ENCODE data around the gene SPG7. TPM values are rescaled to one million over a fixed set of nuclear protein-coding genes. Genes with fewer than 3 reads are reported as not detected.

SPG7 gene
- total RNA-seq, 4 donors from 2014 or later: 65.0 to 104 (median 84.9) TPM

- intact Hi-C loops (cut with DNase I): no loop called here
- H3K9me3 ChIP-seq: no peaks in the 10 kb centered on the region
- 78 to 93% methylated on average over 6 to 8 of the region's 22 CpGs for WGBS, 2 donors
- no peaks in the 10 kb centered on the region for H3K4me1 ChIP-seq
- peaks cover 30 to 100% (median 43%) of the 10 kb centered on the region in 3 donors for H3K36me3 ChIP-seq
- H3K27me3 ChIP-seq: no peaks in the 10 kb centered on the region
- H3K4me3 ChIP-seq: no peak overlapping the region
- H3K27ac ChIP-seq: no peak overlapping the region
- no peak for DNase-seq
- no peak for TF ChIP-seq CTCF (IDR thresholded peaks at IDR 0.05)
- TF ChIP-seq POLR2A (IDR thresholded peaks at IDR 0.05): no peak
These were observed 42.3 kb downstream of the SPG7 start for GRCh38 chr16:89550421-89551007.

- peaks cover 31 to 100% (median 38%) of the 10 kb centered on the region in 3 donors for H3K36me3 ChIP-seq
- peaks cover 0 to 2% (median 0%) of the 10 kb centered on the region in 3 donors for H3K4me1 ChIP-seq
- H3K9me3 ChIP-seq: no peaks in the 10 kb centered on the region
- H3K27ac ChIP-seq: no peak overlapping the region
- no peaks in the 10 kb centered on the region for H3K27me3 ChIP-seq
- intact Hi-C loops (cut with DNase I): no loop called here
- TF ChIP-seq POLR2A (IDR thresholded peaks at IDR 0.05): no peak
- 91 to 94% methylated on average over 12 to 20 of the region's 22 CpGs for WGBS, 2 donors
- H3K4me3 ChIP-seq: no peak overlapping the region
- no peak for DNase-seq
These were observed 44.1 kb downstream of the SPG7 start for GRCh38 chr16:89552329-89552728.

- Histone ChIP-seq H3K4me3 (no peak overlapping the region), H3K36me3 (peaks cover 25 to 95% (median 33%) of the 10 kb centered on the region in 3 donors), H3K9me3 (no peaks in the 10 kb centered on the region), H3K4me1 (peaks cover 0 to 8% (median 0%) of the 10 kb centered on the region in 3 donors), H3K27ac (no peak overlapping the region), H3K27me3 (no peaks in the 10 kb centered on the region)
- intact Hi-C loops (cut with DNase I): no loop called here
- TF ChIP-seq POLR2A (IDR thresholded peaks at IDR 0.05) (no peak), CTCF (IDR thresholded peaks at IDR 0.05) (no peak)
- DNase-seq: no peak
- WGBS, 2 donors: 91 to 92% methylated on average over 6 to 9 of the region's 13 CpGs
These were observed 44.7 kb downstream of the SPG7 start for GRCh38 chr16:89552913-89553312.

GRCh38 chr16:89553733-89554132 lies 45.5 kb downstream of the SPG7 start:
- H3K36me3 ChIP-seq: peaks cover 24 to 86% (median 25%) of the 10 kb centered on the region in 3 donors
- no peak for DNase-seq
- no peaks in the 10 kb centered on the region for H3K9me3 ChIP-seq
- no peaks in the 10 kb centered on the region for H3K27me3 ChIP-seq
- H3K4me3 ChIP-seq: no peak overlapping the region
- no peak overlapping the region for H3K27ac ChIP-seq
- intact Hi-C loops (cut with DNase I): no loop called here
- TF ChIP-seq CTCF (IDR thresholded peaks at IDR 0.05) (no peak), POLR2A (IDR thresholded peaks at IDR 0.05) (no peak)
- 81 to 100% methylated on average over 6 to 7 of the region's 18 CpGs for WGBS, 2 donors
- peaks cover 0 to 14% (median 0%) of the 10 kb centered on the region in 3 donors for H3K4me1 ChIP-seq

- peaks cover 22 to 80% (median 24%) of the 10 kb centered on the region in 3 donors for H3K36me3 ChIP-seq
- H3K27ac ChIP-seq: no peak overlapping the region
- no peak overlapping the region for H3K4me3 ChIP-seq
- peaks cover 1 to 20% (median 4%) of the 10 kb centered on the region in 3 donors for H3K4me1 ChIP-seq
- DNase-seq: no peak
- intact Hi-C loops (cut with DNase I): no loop called here
- no peak for TF ChIP-seq POLR2A (IDR thresholded peaks at IDR 0.05)
- no peak for TF ChIP-seq CTCF (IDR thresholded peaks at IDR 0.05)
- WGBS, 2 donors: 95 to 98% methylated on average over 9 of the region's 12 CpGs
- no peaks in the 10 kb centered on the region for H3K27me3 ChIP-seq
- H3K9me3 ChIP-seq: no peaks in the 10 kb centered on the region
These were observed 46.1 kb downstream of the SPG7 start for GRCh38 chr16:89554343-89554742.

All from esophagus squamous epithelium (tissue), 5 donors.